ENCODE measurements around the gene RAB14. TPM values are rescaled to one million over a fixed set of nuclear protein-coding genes. Genes with fewer than 3 reads are reported as not detected.

RAB14 gene
- polyA plus RNA-seq, 1 of the 3 experiments (the other 2 are of a cell fraction): 17.4 TPM

DNA sequence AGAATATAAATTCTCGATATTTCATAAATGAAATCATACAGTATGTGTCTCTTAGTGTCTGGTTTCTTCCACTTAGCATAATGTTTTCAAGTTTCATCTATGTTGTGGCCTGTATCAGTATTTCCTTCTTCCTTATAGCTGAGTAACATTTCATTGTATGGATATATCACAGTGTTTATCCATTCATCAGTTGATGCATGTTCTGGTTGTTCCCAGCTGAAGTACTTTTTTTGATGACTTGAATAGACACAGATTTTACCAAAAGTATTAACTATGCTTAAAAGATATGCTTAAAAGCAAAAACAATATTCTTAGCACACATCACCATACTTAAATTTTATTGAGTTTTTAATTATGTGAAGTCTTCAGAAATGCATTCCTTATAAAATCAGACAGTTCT is 12.7 kb downstream of the RAB14 start:
- ChIA-PET CTCF (interaction anchor here (0.9 to 2.4 kb wide), 5 partner anchors 9 to 27 kb away, joined by 3 to 6 read pairs (median 6); no protein-coding TSS in a partner anchor), POLR2A (no interaction called here)
- 89% methylated on average over 1 of the region's 1 CpG for WGBS (ENCODE audit: low lambda C conversion rate)
- peaks cover 20% of the 10 kb centered on the region for H3F3A ChIP-seq (replicated peaks; ENCODE audit: insufficient read depth)
- peaks cover 80% of the 10 kb centered on the region for H4K20me1 ChIP-seq (ENCODE audit: insufficient read depth)
- H2AFZ ChIP-seq (ENCODE audit: low read depth): no peak overlapping the region
- no peak for DNase-seq
- no peaks in the 10 kb centered on the region for H3K9me3 ChIP-seq
- peaks cover 0 to 19% of the 10 kb centered on the region in 2 experiments; a peak in 2 of 4 replicates for H3K4me1 ChIP-seq (ENCODE audit: control insufficient read depth in 1 of 2, insufficient read depth in 2 of 2, low read depth in 1 of 2, low read length in 1 of 2)
- no peaks in the 10 kb centered on the region for H3K27me3 ChIP-seq (ENCODE audit: insufficient read depth)
- no peaks in the 10 kb centered on the region for H3K9me2 ChIP-seq
- H3K27ac ChIP-seq (ENCODE audit: low read depth in 2 of 2, low read length in 1 of 2): no peak overlapping the region
- H3K4me2 ChIP-seq: no peak overlapping the region
- no peak for TF ChIP-seq TCF12 (IDR thresholded peaks at IDR 0.05)
- TF ChIP-seq, protein P1, sequence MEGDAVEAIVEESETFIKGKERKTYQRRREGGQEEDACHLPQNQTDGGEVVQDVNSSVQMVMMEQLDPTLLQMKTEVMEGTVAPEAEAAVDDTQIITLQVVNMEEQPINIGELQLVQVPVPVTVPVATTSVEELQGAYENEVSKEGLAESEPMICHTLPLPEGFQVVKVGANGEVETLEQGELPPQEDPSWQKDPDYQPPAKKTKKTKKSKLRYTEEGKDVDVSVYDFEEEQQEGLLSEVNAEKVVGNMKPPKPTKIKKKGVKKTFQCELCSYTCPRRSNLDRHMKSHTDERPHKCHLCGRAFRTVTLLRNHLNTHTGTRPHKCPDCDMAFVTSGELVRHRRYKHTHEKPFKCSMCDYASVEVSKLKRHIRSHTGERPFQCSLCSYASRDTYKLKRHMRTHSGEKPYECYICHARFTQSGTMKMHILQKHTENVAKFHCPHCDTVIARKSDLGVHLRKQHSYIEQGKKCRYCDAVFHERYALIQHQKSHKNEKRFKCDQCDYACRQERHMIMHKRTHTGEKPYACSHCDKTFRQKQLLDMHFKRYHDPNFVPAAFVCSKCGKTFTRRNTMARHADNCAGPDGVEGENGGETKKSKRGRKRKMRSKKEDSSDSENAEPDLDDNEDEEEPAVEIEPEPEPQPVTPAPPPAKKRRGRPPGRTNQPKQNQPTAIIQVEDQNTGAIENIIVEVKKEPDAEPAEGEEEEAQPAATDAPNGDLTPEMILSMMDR (IDR thresholded peaks at IDR 0.05): no peak
- TF ChIP-seq, protein P2, sequence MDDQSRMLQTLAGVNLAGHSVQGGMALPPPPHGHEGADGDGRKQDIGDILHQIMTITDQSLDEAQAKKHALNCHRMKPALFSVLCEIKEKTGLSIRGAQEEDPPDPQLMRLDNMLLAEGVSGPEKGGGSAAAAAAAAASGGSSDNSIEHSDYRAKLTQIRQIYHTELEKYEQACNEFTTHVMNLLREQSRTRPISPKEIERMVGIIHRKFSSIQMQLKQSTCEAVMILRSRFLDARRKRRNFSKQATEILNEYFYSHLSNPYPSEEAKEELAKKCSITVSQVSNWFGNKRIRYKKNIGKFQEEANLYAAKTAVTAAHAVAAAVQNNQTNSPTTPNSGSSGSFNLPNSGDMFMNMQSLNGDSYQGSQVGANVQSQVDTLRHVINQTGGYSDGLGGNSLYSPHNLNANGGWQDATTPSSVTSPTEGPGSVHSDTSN (IDR thresholded peaks at IDR 0.05): no peak
- TF ChIP-seq POLR2AphosphoS5 (IDR thresholded peaks at IDR 0.05; ENCODE audit: low read depth, low read length): no peak
- TF ChIP-seq CHD2 (IDR thresholded peaks at IDR 0.05; ENCODE audit: low read length, partially characterized antibody): no peak
- TF ChIP-seq, protein P3, sequence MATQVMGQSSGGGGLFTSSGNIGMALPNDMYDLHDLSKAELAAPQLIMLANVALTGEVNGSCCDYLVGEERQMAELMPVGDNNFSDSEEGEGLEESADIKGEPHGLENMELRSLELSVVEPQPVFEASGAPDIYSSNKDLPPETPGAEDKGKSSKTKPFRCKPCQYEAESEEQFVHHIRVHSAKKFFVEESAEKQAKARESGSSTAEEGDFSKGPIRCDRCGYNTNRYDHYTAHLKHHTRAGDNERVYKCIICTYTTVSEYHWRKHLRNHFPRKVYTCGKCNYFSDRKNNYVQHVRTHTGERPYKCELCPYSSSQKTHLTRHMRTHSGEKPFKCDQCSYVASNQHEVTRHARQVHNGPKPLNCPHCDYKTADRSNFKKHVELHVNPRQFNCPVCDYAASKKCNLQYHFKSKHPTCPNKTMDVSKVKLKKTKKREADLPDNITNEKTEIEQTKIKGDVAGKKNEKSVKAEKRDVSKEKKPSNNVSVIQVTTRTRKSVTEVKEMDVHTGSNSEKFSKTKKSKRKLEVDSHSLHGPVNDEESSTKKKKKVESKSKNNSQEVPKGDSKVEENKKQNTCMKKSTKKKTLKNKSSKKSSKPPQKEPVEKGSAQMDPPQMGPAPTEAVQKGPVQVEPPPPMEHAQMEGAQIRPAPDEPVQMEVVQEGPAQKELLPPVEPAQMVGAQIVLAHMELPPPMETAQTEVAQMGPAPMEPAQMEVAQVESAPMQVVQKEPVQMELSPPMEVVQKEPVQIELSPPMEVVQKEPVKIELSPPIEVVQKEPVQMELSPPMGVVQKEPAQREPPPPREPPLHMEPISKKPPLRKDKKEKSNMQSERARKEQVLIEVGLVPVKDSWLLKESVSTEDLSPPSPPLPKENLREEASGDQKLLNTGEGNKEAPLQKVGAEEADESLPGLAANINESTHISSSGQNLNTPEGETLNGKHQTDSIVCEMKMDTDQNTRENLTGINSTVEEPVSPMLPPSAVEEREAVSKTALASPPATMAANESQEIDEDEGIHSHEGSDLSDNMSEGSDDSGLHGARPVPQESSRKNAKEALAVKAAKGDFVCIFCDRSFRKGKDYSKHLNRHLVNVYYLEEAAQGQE (IDR thresholded peaks at IDR 0.05; ENCODE audit: low read depth, low read length): no peak
- TF ChIP-seq, protein P4, sequence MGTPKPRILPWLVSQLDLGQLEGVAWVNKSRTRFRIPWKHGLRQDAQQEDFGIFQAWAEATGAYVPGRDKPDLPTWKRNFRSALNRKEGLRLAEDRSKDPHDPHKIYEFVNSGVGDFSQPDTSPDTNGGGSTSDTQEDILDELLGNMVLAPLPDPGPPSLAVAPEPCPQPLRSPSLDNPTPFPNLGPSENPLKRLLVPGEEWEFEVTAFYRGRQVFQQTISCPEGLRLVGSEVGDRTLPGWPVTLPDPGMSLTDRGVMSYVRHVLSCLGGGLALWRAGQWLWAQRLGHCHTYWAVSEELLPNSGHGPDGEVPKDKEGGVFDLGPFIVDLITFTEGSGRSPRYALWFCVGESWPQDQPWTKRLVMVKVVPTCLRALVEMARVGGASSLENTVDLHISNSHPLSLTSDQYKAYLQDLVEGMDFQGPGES (IDR thresholded peaks at IDR 0.05; ENCODE audit: low read depth, low read length): no peak
- TF ChIP-seq NRF1 (IDR thresholded peaks at IDR 0.05; ENCODE audit: low read depth, low read length): no peak
- no peak for TF ChIP-seq FOXJ3 (CRISPR knock-in tag; IDR thresholded peaks at IDR 0.05)
- no peak for TF ChIP-seq NFIC (IDR thresholded peaks at IDR 0.05; ENCODE audit: borderline replicate concordance)
- TF ChIP-seq TAF1 (IDR thresholded peaks at IDR 0.05; ENCODE audit: borderline replicate concordance, low read depth, low read length): no peak
- TF ChIP-seq GABPA (IDR thresholded peaks at IDR 0.05; ENCODE audit: low read depth): no peak
- TF ChIP-seq ELF1 (IDR thresholded peaks at IDR 0.05): no peak
- TF ChIP-seq RAD21 (IDR thresholded peaks at IDR 0.05; ENCODE audit: low read length): no peak
- no peak for TF ChIP-seq SIN3A (IDR thresholded peaks at IDR 0.05; ENCODE audit: borderline replicate concordance, low read depth, low read length)
- TF ChIP-seq, protein P5, sequence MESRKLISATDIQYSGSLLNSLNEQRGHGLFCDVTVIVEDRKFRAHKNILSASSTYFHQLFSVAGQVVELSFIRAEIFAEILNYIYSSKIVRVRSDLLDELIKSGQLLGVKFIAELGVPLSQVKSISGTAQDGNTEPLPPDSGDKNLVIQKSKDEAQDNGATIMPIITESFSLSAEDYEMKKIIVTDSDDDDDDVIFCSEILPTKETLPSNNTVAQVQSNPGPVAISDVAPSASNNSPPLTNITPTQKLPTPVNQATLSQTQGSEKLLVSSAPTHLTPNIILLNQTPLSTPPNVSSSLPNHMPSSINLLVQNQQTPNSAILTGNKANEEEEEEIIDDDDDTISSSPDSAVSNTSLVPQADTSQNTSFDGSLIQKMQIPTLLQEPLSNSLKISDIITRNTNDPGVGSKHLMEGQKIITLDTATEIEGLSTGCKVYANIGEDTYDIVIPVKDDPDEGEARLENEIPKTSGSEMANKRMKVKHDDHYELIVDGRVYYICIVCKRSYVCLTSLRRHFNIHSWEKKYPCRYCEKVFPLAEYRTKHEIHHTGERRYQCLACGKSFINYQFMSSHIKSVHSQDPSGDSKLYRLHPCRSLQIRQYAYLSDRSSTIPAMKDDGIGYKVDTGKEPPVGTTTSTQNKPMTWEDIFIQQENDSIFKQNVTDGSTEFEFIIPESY (IDR thresholded peaks at IDR 0.05; ENCODE audit: borderline replicate concordance, low read depth): no peak
- TF ChIP-seq YY1 (IDR thresholded peaks at IDR 0.05; ENCODE audit: low read depth): no peak
- TF ChIP-seq, protein P6, sequence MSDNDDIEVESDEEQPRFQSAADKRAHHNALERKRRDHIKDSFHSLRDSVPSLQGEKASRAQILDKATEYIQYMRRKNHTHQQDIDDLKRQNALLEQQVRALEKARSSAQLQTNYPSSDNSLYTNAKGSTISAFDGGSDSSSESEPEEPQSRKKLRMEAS (IDR thresholded peaks at IDR 0.05; ENCODE audit: low read depth): no peak
- no peak for TF ChIP-seq MXI1 (IDR thresholded peaks at IDR 0.05; ENCODE audit: low read depth, low read length)
- no peak overlapping the region for H3K4me3 ChIP-seq (ENCODE audit: low read depth in 2 of 2, low read length in 1 of 2)
- H3K36me3 ChIP-seq (replicated peaks in 1 of 2; ENCODE audit: control insufficient read depth in 1 of 2, insufficient read depth in 2 of 2, low read length in 1 of 2): peaks cover 31 to 33% of the 10 kb centered on the region in 2 experiments
- H3K79me2 ChIP-seq (ENCODE audit: insufficient read depth): peaks cover 100% of the 10 kb centered on the region
- no peak overlapping the region for H3K9ac ChIP-seq

All from SK-N-SH (cell line).